CD4-positive, alpha-beta T cell (primary cell): ENCODE results near the gene KCNMA1. TPM values are rescaled to one million over a fixed set of nuclear protein-coding genes. Genes with fewer than 3 reads are reported as not detected.

Experiments
- ATAC-seq: fragments of 200-7000 bp; cut with Tn5 transposase; one replicate; pipeline ENCODE4 v1.10.0; 2022; ENCODE audit warnings: mild to moderate bottlenecking; ENCODE audit not compliant: poor library complexity
- CTCF ChIA-PET: fragments of 350-600 bp; sonication (Branson Sonifier 250); formaldehyde crosslinking; loops from one replicate; lab custom pipeline; 2021; ENCODE audit warnings: antibody characterized with exemption, inconsistent platforms; lab: Charles Lee
- POLR2A ChIA-PET: fragments of 350-600 bp; sonication (Branson Sonifier 250); formaldehyde crosslinking; loops from one replicate; lab custom pipeline; 2021; ENCODE audit warnings: antibody characterized with exemption, inconsistent platforms; lab: Charles Lee
- DNase-seq, 14 experiments: peaks; one replicate each; pipeline ENCODE4 v3.0.0-alpha.2; 2013 to 2020; ENCODE audit warnings: mixed read lengths in 2 of 14
- H3K27ac ChIP-seq, 2 donors: one replicate each; pipeline versions ENCODE4 v1.5.1 to v1.7.0; 2013; ENCODE audit warnings: low read length in 2 of 2, low read depth in 1 of 2, mild to moderate bottlenecking in 1 of 2
- H3K27me3 ChIP-seq, 2 experiments: 1 replicate in 1 of 2; 2 replicates in 1 of 2; pipeline versions ENCODE4 v1.6.1 to v1.7.0; 2013; ENCODE audit warnings: low read length in 2 of 2, control low read depth in 1 of 2, mild to moderate bottlenecking in 1 of 2, moderate library complexity in 1 of 2; ENCODE audit not compliant: insufficient read depth in 2 of 2, control insufficient read depth in 1 of 2
- H3K36me3 ChIP-seq: one replicate; pipeline ENCODE4 v1.6.1; 2013; ENCODE audit warnings: low read length, control low read depth; ENCODE audit not compliant: insufficient read depth
- H3K4me1 ChIP-seq: one replicate; pipeline ENCODE4 v1.6.1; 2013; ENCODE audit warnings: low read length, control low read depth; ENCODE audit not compliant: insufficient read depth
- H3K4me3 ChIP-seq: one replicate; pipeline ENCODE4 v1.5.1; 2013; ENCODE audit warnings: mild to moderate bottlenecking, low read length, moderate library complexity
- H3K9me3 ChIP-seq, 2 experiments: 1 replicate in 1 of 2; 2 replicates in 1 of 2; pipeline versions ENCODE4 v1.6.1 to v1.7.0; 2013; ENCODE audit warnings: low read length in 2 of 2, mild to moderate bottlenecking in 2 of 2, control low read depth in 1 of 2, moderate library complexity in 1 of 2; ENCODE audit not compliant: control insufficient read depth in 1 of 2, insufficient read depth in 1 of 2
- H3K27ac Mint-ChIP-seq: one replicate; pipeline ENCODE4 v1.8.0; 2020; ENCODE audit warnings: mixed read lengths
- H3K27me3 Mint-ChIP-seq: one replicate; pipeline ENCODE4 v1.8.0; 2021; ENCODE audit warnings: mixed read lengths
- H3K36me3 Mint-ChIP-seq: one replicate; pipeline ENCODE4 v1.8.0; 2021; ENCODE audit warnings: low read depth, mixed read lengths
- H3K4me1 Mint-ChIP-seq: one replicate; pipeline ENCODE4 v1.8.0; 2021; ENCODE audit warnings: low read depth, mixed read lengths
- H3K4me3 Mint-ChIP-seq: one replicate; pipeline ENCODE4 v1.8.0; 2020; ENCODE audit warnings: mild to moderate bottlenecking, mixed read lengths
- H3K9me3 Mint-ChIP-seq: one replicate; pipeline ENCODE4 v1.8.0; 2020; ENCODE audit warnings: mixed read lengths
- intact Hi-C, 2 experiments: fragments of 100-400 bp; cut with DNase I in 1 of 2; cut with micrococcal nuclease in 1 of 2; formaldehyde crosslinking; loops; one replicate each; pipeline versions ENCODE4 v1.15.1 to v1.9.0; 2023 to 2025; cut with DNase I, micrococcal nuclease
- total RNA-seq, 174 experiments: library from RNA in 2 of 174; stranded (reverse) in 2 of 174; gene quantifications; one replicate each; pipeline ENCODE4 v1.2.3 and lab custom pipeline; 2021 to 2026
- TF ChIP-seq, protein P1 (sequence below): fragments of 200-600 bp; IDR thresholded peaks from one replicate; pipeline ENCODE4 v1.8.0; 2022; ENCODE audit warnings: antibody characterized with exemption, mild to moderate bottlenecking

Gene KCNMA1
- total RNA-seq, 2 experiments from 2014 or later = not detected

DNA sequence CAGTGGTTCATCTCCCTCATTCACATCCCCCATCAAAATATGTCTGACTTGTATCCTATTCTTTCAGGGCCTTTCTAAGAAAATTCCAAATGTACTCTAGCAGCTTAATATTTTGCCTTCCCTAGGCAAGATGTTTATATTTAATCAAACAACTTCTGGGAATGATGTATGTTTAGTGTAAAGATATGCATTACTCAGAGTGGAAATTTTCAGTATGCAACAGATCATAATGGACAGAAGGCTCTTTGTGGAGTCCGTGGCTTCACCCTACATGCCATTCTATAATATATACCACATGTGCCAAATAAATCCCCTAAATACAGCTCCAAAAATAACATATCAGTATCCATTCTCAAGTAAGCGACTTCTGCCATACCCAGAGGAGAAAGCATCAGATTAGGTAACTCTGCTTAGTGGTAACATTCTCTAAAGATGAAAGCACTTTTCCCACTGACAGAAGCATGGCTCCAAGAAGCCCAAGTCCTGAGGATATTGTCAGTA, 316.6 kb downstream of the KCNMA1 start:
- no peak overlapping the region for H3K4me3 Mint-ChIP-seq
- Histone ChIP-seq H3K36me3 (no peaks in the 10 kb centered on the region), H3K4me3 (no peak overlapping the region), H3K27ac (no peak overlapping the region), H3K9me3 (peaks cover 0 to 9% of the 10 kb centered on the region in 2 experiments), H3K27me3 (no peaks in the 10 kb centered on the region), H3K4me1 (no peaks in the 10 kb centered on the region)
- TF ChIP-seq, protein P1, sequence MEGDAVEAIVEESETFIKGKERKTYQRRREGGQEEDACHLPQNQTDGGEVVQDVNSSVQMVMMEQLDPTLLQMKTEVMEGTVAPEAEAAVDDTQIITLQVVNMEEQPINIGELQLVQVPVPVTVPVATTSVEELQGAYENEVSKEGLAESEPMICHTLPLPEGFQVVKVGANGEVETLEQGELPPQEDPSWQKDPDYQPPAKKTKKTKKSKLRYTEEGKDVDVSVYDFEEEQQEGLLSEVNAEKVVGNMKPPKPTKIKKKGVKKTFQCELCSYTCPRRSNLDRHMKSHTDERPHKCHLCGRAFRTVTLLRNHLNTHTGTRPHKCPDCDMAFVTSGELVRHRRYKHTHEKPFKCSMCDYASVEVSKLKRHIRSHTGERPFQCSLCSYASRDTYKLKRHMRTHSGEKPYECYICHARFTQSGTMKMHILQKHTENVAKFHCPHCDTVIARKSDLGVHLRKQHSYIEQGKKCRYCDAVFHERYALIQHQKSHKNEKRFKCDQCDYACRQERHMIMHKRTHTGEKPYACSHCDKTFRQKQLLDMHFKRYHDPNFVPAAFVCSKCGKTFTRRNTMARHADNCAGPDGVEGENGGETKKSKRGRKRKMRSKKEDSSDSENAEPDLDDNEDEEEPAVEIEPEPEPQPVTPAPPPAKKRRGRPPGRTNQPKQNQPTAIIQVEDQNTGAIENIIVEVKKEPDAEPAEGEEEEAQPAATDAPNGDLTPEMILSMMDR = no peak
- POLR2A ChIA-PET = no interaction called here
- H3K4me1 Mint-ChIP-seq = no peaks in the 10 kb centered on the region
- CTCF ChIA-PET = no interaction called here
- intact Hi-C loops = no loop called here
- no peak for DNase-seq
- ATAC-seq = no peak
- H3K36me3 Mint-ChIP-seq = no peaks in the 10 kb centered on the region
- no peak overlapping the region for H3K27ac Mint-ChIP-seq
- no peaks in the 10 kb centered on the region for H3K9me3 Mint-ChIP-seq
- peaks cover 4% of the 10 kb centered on the region for H3K27me3 Mint-ChIP-seq

DNA sequence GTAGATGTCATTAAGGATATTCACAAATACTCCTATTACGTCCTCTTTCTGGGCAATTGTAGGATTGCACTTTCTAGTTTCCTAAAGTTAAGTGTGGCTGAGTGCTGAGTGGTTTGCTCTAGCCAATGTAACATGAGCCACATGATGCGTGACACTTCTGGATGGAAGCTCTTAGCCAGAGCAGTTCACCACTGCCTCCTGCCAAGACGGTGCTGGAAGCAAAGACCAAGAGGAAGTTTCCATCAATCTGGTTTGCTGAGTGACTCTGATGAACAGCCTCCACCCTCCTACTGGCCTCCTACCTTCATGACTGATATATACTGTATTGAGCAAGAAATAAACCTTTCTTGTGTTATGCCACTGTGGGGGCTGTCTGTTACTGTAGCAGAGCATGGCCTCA, 318.1 kb downstream of the KCNMA1 start:
- Mint-ChIP-seq H3K27ac (no peak overlapping the region), H3K4me1 (no peaks in the 10 kb centered on the region), H3K36me3 (no peaks in the 10 kb centered on the region), H3K27me3 (peaks cover 4% of the 10 kb centered on the region), H3K4me3 (no peak overlapping the region), H3K9me3 (no peaks in the 10 kb centered on the region)
- DNase-seq (no peak), ATAC-seq (no peak)
- ChIA-PET CTCF (no interaction called here), POLR2A (no interaction called here)
- Histone ChIP-seq H3K36me3 (no peaks in the 10 kb centered on the region), H3K27ac (no peak overlapping the region), H3K27me3 (no peaks in the 10 kb centered on the region), H3K9me3 (peaks cover 0 to 3% of the 10 kb centered on the region in 2 experiments), H3K4me1 (no peaks in the 10 kb centered on the region), H3K4me3 (no peak overlapping the region)
- TF ChIP-seq, protein P1 = no peak
- intact Hi-C loops = no loop called here

DNA sequence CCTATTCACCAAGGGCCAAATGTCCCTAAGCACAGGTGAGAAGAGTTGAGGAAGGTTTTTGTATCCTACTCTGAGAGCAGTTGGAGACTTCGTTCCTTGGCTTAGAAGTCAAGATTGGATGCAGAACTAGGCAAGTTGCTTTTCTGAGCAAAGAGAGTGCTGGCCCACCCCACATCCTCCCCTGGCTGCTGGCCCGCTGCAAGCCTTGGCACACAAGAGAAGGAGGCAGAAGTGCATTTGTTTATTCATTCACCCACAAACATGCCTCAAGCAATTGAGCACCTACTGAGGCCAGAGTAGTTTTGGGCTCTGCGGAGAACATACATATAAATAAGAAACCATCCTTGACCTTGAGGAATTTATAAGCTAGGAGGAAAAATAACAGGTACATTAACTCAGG, 318.9 kb downstream of the KCNMA1 start:
- H3K4me1 Mint-ChIP-seq = no peaks in the 10 kb centered on the region
- Histone ChIP-seq H3K9me3 (peaks cover 0 to 3% of the 10 kb centered on the region in 2 experiments), H3K27me3 (no peaks in the 10 kb centered on the region), H3K36me3 (no peaks in the 10 kb centered on the region), H3K4me1 (no peaks in the 10 kb centered on the region), H3K27ac (no peak overlapping the region), H3K4me3 (no peak overlapping the region)
- no peak overlapping the region for H3K4me3 Mint-ChIP-seq
- ChIA-PET POLR2A (no interaction called here), CTCF (no interaction called here)
- no peak for ATAC-seq
- H3K9me3 Mint-ChIP-seq = no peaks in the 10 kb centered on the region
- no peak for DNase-seq
- TF ChIP-seq, protein P1 = no peak
- intact Hi-C loops = no loop called here
- no peaks in the 10 kb centered on the region for H3K36me3 Mint-ChIP-seq
- peaks cover 4% of the 10 kb centered on the region for H3K27me3 Mint-ChIP-seq
- no peak overlapping the region for H3K27ac Mint-ChIP-seq
